Hematopoietic multipotent progenitor cell treated with erythropoietin and hydrocortisone succinate and interleukin-3 and kit ligand, for 6 days (in vitro differentiated cells): Measurements from ENCODE around the gene RUFY2.

Experiments used
- DNase-seq: peaks from one replicate; pipeline ENCODE4 v3.0.0-alpha.2; 2015

RUFY2 gene

DNA sequence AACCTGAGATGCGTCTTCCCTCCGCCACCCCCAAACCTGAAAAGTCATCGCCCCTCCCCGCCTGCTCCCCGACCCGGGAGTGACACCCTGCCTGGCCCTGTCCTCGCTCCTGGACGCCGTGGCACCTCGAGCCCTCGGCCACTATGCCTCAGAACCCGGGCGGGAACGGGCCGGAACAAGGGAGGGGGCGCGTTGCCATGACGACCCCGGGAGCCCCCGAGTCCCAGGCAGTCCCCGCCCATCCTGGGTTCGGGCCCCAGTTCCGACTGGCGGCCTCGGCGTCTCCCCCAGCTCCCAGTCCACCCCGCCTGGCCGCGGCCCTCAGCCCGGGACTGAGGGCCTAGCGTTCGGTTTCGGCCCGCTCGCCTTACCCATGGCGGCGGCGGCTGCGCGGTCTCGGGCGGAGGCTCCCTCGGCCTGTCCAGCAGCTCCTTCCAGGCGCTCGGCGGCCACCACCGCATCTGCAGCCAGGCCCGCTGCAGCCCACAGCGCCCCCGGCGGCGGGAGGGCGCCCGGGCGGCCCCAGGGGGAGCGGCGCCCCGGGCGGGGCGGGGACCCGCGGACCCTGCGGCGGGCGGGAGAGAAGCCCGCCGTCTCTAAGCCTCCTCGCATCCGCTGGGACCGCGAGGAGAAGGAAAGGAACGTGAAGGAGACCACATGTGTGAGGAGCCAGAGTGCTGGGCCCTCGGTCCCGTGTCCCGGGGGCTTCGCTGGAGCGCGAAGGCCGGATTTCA is at the start of gene RUFY2:
RUFY2 (minus strand) TSS at position 463 of the 734 bp plus-strand sequence; CDS start at position 375, 88 bp downstream.
- peak; percentile 78 for DNase-seq

DNA sequence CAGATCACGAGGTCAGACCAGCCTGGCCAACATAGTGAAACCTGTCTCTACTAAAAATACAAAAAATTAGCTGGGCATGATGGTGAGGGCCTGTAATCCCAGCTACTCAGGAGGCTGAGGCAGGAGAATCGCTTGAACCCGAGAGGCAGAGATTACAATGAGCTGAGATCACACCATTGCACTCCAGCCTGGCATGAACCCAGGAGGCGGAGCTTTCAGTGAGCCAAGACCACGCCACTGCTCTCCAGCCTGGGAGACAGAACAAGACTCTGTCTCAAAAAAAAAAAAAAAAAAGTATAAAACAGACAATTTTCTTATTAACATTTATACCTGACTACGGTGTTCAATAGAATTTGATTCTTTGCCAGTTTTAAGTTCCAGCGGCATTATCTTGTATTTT is 42.6 kb upstream of the RUFY2 start:
- DNase-seq, result peak; percentile 42

- no peak for DNase-seq
Observed at GRCh38 chr10:68446179-68446578, 39.1 kb upstream of the RUFY2 start.

GRCh38 chr10:68442971-68443370 is 35.9 kb upstream of the RUFY2 start:
- DNase-seq, result no peak

DNA sequence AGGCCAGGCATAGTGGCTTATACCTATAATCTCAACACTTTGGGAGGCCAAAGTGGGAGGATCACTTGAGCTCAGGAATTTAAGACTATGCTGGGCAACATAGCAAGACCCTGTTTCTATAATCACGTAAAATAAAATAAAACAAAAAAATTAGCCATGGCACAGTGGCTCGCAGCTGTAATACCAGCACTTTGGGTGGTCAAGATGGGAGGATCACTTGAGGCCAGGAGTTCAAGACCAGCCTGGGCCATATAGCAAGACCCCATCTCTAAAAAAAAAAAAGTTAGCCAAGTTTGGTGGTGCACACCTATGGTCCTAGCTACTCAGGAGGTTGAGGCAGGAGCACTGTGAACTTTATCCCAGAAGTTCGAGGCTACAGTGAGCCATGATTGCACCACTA is 33.8 kb upstream of the RUFY2 start:
- no peak for DNase-seq

- peak; percentile 75 for DNase-seq
Observed at GRCh38 chr10:68435803-68436202, 28.7 kb upstream of the RUFY2 start.

DNA sequence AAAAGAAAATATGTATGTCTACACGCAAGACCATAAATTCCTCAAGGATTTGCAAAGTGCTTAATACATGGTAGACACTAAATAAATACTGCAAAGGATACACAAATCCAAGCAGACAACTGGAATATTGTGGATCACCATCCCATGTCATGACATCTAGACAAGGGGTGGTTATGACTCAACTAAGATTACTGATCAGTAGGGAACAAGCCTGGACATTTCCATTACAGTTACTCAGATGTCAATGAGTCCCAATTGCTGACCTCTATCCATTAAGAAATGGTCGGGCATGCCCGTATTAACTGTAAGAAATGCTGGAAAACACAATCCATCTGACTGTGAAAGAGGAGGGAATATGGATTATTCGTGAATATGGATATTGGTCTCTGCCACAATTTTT is 27.6 kb upstream of the RUFY2 start:
- no peak for DNase-seq

GRCh38 chr10:68428396-68429104 is 21.5 kb upstream of the RUFY2 start:
- DNase-seq, result peak; percentile 52

DNA sequence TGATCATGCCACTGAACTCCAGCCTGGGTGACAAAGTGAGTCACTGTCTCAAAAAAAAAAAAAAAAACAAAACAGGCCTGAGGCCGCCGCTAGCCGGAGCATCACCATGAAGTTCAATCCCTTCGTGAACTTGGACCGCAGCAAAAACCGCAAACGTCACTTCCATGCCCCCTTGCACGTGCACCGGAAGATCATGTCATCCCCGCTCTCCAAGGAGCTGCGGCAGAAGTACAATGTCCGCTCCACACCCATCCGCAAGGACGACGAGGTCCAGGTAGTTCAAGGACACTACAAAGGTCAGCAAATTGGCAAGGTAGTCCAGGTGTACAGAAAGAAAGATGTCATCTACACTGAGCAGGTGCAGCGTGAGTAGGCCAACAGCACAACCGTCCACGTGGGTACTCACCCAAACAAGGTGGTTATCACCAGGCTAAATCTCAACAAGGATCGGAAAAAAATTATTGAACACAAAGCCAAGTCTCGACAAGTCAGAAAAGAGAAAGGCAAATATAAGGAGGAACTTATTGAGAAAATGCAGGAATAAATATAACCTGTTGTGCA is 17.5 kb upstream of the RUFY2 start:
- no peak for DNase-seq

DNA sequence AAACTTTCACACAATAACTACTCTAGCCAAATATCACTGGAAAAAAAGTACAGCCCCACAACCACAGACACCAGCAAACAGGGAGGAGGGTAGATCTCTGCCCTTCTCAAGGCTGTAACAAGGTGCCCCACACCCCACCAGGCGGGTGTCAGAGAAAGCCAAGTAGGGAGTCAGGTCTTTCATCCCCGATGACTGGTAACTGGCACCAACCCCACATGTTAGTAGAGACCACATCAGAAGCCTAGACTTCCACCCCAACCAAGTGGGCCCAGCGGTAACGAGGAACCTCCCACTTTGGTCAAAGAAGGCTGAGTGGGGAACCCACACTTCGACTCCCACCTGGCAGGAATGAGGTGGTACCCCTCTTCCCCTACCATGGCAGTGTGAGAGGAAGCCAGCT is 16.4 kb upstream of the RUFY2 start:
- no peak for DNase-seq

DNA sequence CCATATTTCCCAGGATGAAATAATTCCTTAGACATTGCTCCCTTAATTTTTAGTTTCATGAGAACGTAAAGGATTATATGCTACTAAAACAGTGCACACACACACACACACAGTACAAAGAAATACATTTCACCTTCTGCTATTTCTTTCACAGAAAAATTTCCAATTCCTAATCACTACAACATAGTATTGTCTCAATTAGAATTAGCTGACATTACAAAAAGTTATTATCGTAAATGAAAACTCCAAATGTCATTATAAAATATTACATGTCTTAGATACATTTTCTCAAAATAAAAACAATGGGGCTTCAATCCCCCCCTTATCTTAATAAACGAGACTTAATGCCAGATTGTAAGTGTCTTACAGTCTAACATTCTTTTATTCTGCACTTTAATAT is 12.3 kb upstream of the RUFY2 start:
- DNase-seq, result no peak

- DNase-seq, result no peak
Observed at GRCh38 chr10:68408898-68409518, 1.9 kb upstream of the RUFY2 start.

- DNase-seq, result peak; percentile 79
Observed at GRCh38 chr10:68406111-68406814, 814 bp downstream of the RUFY2 start.

- no peak for DNase-seq
Observed at GRCh38 chr10:68403701-68404100, 3.4 kb downstream of the RUFY2 start.

GRCh38 chr10:68402276-68402675 is 4.8 kb downstream of the RUFY2 start:
- no peak for DNase-seq

- DNase-seq, result no peak
Observed at GRCh38 chr10:68397005-68397404, 10.1 kb downstream of the RUFY2 start.

DNA sequence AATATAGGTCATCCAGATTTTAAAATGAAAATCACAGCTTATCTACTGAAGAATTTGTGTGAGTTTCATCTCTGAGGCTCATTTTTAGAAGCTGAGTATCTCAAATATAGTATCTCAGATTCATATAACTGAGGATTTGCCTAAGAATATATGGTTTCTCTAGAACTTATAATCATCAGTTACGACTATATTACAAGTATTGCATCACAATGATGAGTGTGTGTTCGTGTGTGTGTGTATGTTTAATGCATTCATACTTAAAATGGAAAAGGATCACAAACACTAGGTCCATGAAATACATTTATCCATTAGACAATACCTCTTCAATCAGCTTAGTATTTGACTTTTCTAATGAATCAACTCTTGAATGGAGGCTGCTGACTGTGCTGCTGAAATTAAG is 21.3 kb downstream of the RUFY2 start:
- no peak for DNase-seq

DNA sequence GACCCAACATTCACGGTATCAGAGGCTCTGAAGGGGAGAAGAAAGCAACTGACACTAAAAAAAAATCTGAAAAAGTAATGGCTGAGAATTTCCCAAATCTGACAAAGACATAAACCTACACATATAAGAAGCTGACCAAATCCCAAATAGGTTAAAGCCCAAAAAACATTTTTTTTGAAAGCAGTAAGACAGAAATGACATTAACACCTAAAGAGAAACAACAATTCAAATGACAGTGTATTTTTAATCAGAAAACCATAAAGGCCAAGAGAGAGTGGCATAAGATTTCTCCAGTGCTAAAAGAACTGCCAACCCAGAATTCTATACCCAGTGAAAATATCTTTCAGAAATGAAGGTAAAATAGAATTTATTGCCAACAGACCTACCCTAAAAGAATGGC is 35.5 kb downstream of the RUFY2 start:
- no peak for DNase-seq

DNA sequence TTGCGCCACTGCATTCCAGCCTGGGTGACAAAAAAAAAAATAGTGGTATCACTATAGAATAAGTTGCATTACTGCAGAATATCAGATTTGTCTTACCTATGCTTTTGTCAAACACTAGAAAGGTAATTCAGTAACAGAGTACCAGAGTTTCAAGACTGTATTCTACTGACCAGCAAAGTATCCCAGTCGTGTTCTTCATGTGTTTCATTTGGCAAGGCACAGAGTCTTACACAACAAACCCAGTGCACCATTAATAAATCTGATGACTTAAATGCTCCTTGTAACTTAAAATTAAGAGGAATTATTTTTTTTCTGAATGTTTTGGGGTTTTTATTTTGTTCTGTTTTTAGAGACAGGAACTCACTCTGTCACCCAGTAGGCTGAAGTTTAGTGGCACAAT is 40.0 kb downstream of the RUFY2 start:
- DNase-seq, result no peak

GRCh38 chr10:68366600-68366999 is 40.5 kb downstream of the RUFY2 start:
- DNase-seq, result no peak

DNA sequence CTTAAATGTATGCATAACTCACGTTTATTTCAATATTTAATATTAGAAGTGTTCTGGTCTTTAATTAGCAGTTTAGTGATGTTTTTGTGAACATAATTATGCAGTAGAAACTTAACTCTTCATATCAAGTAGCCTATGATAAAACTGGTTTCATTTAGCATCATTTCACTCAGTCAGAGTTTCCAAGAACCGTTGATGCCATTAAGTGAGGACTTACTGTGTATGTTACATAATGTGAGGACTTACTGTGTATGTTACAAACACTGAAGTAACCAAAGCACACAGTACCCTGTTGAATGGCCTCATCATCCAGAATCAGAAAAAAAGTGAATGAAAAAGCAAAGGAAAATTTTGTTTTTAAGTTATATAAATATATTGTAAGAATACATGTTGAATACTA is 41.5 kb downstream of the RUFY2 start:
- DNase-seq, result no peak

DNA sequence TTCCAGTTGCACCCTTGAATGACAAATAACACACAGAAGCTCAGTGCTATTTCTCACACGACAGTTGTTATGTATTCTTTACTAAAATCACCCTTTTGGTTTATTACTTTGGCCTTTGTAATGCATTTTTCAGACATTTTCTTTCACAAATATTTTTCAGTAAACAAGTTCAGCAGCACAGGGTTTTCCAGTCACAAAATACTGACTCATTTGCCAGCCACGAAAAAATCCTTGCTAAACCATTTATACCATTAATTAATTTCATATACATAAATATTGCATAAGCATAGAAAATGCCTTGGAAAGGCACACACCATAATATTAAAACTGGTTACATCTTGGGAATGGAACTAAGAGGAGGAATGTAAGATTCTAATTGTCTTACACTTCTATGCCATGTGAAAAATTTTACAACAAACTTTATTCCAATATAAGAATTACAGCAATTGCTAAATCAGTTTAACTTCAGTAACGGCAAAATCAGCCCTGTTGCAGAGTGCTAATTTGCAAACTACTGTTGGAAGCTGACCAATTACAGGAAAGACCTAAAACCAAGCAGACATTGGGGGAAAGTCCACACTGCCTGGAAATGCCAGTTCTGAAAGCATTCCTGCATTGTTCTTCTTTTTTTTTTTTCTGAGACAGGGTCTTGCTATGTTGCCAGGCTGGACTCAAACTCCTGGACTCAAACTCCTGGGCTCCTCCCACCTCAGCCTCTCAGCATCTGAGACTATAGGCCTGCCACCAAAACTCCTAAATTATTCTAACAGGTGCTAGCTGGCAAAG is 42.8 kb downstream of the RUFY2 start:
- DNase-seq, result no peak
